ENCODE data around the gene TRMU. TPM values are rescaled to one million over a fixed set of nuclear protein-coding genes. Genes with fewer than 3 reads are reported as not detected.

Gene TRMU
- total and polyA plus RNA-seq, 4 donors = 22.5 to 64.4 (median 47.6) TPM

- no peaks in the 10 kb centered on the region for H3K27me3 ChIP-seq (ENCODE audit: control insufficient read depth, insufficient read depth, low read length)
- 93% methylated on average over 16 of the region's 23 CpGs for WGBS (ENCODE audit: insufficient coverage)
- H3K4me1 ChIP-seq (ENCODE audit: control insufficient read depth, insufficient read depth, low read length) = peaks cover 11% of the 10 kb centered on the region
- DNase-seq (ENCODE audit: low read depth in 4 of 6, low spot score in 6 of 6) = no peak
- H3K27ac ChIP-seq (ENCODE audit: low read depth, low read length) = no peak overlapping the region
- H3K36me3 ChIP-seq (ENCODE audit: control insufficient read depth, insufficient read depth, low read length) = peaks cover 79% of the 10 kb centered on the region
- no peak overlapping the region for H3K4me3 ChIP-seq (ENCODE audit: low read depth, low read length)
- H3K9me3 ChIP-seq (ENCODE audit: control insufficient read depth, insufficient read depth, low read length) = no peaks in the 10 kb centered on the region
These were observed 44.4 kb upstream of the TRMU start for GRCh38 chr22:46290843-46291785.

- no peak overlapping the region for H3K27ac ChIP-seq (ENCODE audit: low read depth, low read length)
- peaks cover 18% of the 10 kb centered on the region for H3K4me1 ChIP-seq (ENCODE audit: control insufficient read depth, insufficient read depth, low read length)
- no peak overlapping the region for H3K4me3 ChIP-seq (ENCODE audit: low read depth, low read length)
- H3K9me3 ChIP-seq (ENCODE audit: control insufficient read depth, insufficient read depth, low read length) = no peaks in the 10 kb centered on the region
- WGBS (ENCODE audit: insufficient coverage) = 92% methylated on average over 3 of the region's 3 CpGs
- peaks cover 71% of the 10 kb centered on the region for H3K36me3 ChIP-seq (ENCODE audit: control insufficient read depth, insufficient read depth, low read length)
- H3K27me3 ChIP-seq (ENCODE audit: control insufficient read depth, insufficient read depth, low read length) = no peaks in the 10 kb centered on the region
- DNase-seq (ENCODE audit: low read depth in 4 of 6, low spot score in 6 of 6) = no peak
These were observed 43.3 kb upstream of the TRMU start for GRCh38 chr22:46292173-46292572.

GRCh38 chr22:46292732-46293131, 42.8 kb upstream of the TRMU start:
- 92% methylated on average over 12 of the region's 14 CpGs for WGBS (ENCODE audit: insufficient coverage)
- peaks cover 66% of the 10 kb centered on the region for H3K36me3 ChIP-seq (ENCODE audit: control insufficient read depth, insufficient read depth, low read length)
- H3K4me3 ChIP-seq (ENCODE audit: low read depth, low read length) = no peak overlapping the region
- H3K4me1 ChIP-seq (ENCODE audit: control insufficient read depth, insufficient read depth, low read length) = peaks cover 21% of the 10 kb centered on the region
- DNase-seq (ENCODE audit: low read depth in 4 of 6, low spot score in 6 of 6) = no peak
- H3K27ac ChIP-seq (ENCODE audit: low read depth, low read length) = no peak overlapping the region
- H3K27me3 ChIP-seq (ENCODE audit: control insufficient read depth, insufficient read depth, low read length) = no peaks in the 10 kb centered on the region
- no peaks in the 10 kb centered on the region for H3K9me3 ChIP-seq (ENCODE audit: control insufficient read depth, insufficient read depth, low read length)

- peak in 2 of 6 donors; percentile 4 to 67 for DNase-seq (ENCODE audit: low read depth in 4 of 6, low spot score in 6 of 6)
- 69% methylated on average over 10 of the region's 11 CpGs for WGBS (ENCODE audit: insufficient coverage)
- Histone ChIP-seq H3K9me3 (ENCODE audit: control insufficient read depth, insufficient read depth, low read length) (no peaks in the 10 kb centered on the region), H3K4me3 (ENCODE audit: low read depth, low read length) (no peak overlapping the region), H3K27ac (ENCODE audit: low read depth, low read length) (peak overlapping the region; percentile 52), H3K4me1 (ENCODE audit: control insufficient read depth, insufficient read depth, low read length) (peaks cover 25% of the 10 kb centered on the region), H3K36me3 (ENCODE audit: control insufficient read depth, insufficient read depth, low read length) (peaks cover 58% of the 10 kb centered on the region), H3K27me3 (ENCODE audit: control insufficient read depth, insufficient read depth, low read length) (no peaks in the 10 kb centered on the region)
These were observed 41.8 kb upstream of the TRMU start for GRCh38 chr22:46293577-46294260.

GRCh38 chr22:46294784-46295183, 40.7 kb upstream of the TRMU start:
- peaks cover 48% of the 10 kb centered on the region for H3K36me3 ChIP-seq (ENCODE audit: control insufficient read depth, insufficient read depth, low read length)
- peaks cover 25% of the 10 kb centered on the region for H3K4me1 ChIP-seq (ENCODE audit: control insufficient read depth, insufficient read depth, low read length)
- no peaks in the 10 kb centered on the region for H3K9me3 ChIP-seq (ENCODE audit: control insufficient read depth, insufficient read depth, low read length)
- H3K27me3 ChIP-seq (ENCODE audit: control insufficient read depth, insufficient read depth, low read length) = no peaks in the 10 kb centered on the region
- no peak for DNase-seq (ENCODE audit: low read depth in 4 of 6, low spot score in 6 of 6)
- 78% methylated on average over 2 of the region's 2 CpGs for WGBS (ENCODE audit: insufficient coverage)
- no peak overlapping the region for H3K27ac ChIP-seq (ENCODE audit: low read depth, low read length)
- H3K4me3 ChIP-seq (ENCODE audit: low read depth, low read length) = no peak overlapping the region

GRCh38 chr22:46295277-46295971, 40.1 kb upstream of the TRMU start:
- peaks cover 25% of the 10 kb centered on the region for H3K4me1 ChIP-seq (ENCODE audit: control insufficient read depth, insufficient read depth, low read length)
- H3K27me3 ChIP-seq (ENCODE audit: control insufficient read depth, insufficient read depth, low read length) = no peaks in the 10 kb centered on the region
- no peaks in the 10 kb centered on the region for H3K9me3 ChIP-seq (ENCODE audit: control insufficient read depth, insufficient read depth, low read length)
- no peak overlapping the region for H3K4me3 ChIP-seq (ENCODE audit: low read depth, low read length)
- no peak overlapping the region for H3K27ac ChIP-seq (ENCODE audit: low read depth, low read length)
- H3K36me3 ChIP-seq (ENCODE audit: control insufficient read depth, insufficient read depth, low read length) = peaks cover 41% of the 10 kb centered on the region
- WGBS (ENCODE audit: insufficient coverage) = 57% methylated on average over 2 of the region's 4 CpGs
- no peak for DNase-seq (ENCODE audit: low read depth in 4 of 6, low spot score in 6 of 6)

GRCh38 chr22:46296257-46297150, 39.0 kb upstream of the TRMU start, which contains the start of gene GTSE1:
Gene GTSE1 (plus strand): TSS chr22:46296870. CDS start chr22:46297401, 531 bp downstream.
- Histone ChIP-seq H3K36me3 (ENCODE audit: control insufficient read depth, insufficient read depth, low read length) (peaks cover 31% of the 10 kb centered on the region), H3K4me3 (ENCODE audit: low read depth, low read length) (peak within 1 kb of the TSS; percentile 69), H3K4me1 (ENCODE audit: control insufficient read depth, insufficient read depth, low read length) (peaks cover 25% of the 10 kb centered on the region), H3K27me3 (ENCODE audit: control insufficient read depth, insufficient read depth, low read length) (no peaks in the 10 kb centered on the region), H3K9me3 (ENCODE audit: control insufficient read depth, insufficient read depth, low read length) (no peaks in the 10 kb centered on the region), H3K27ac (ENCODE audit: low read depth, low read length) (peak within 1 kb of the TSS; percentile 92)
- peak; percentile 94 to 99 (median 98) for DNase-seq (ENCODE audit: low read depth in 4 of 6, low spot score in 6 of 6)
- WGBS (ENCODE audit: insufficient coverage) = under 1% methylated on average over 76 of the region's 76 CpGs

- WGBS (ENCODE audit: insufficient coverage) = 3% methylated on average over 27 of the region's 32 CpGs
- peaks cover 23% of the 10 kb centered on the region for H3K36me3 ChIP-seq (ENCODE audit: control insufficient read depth, insufficient read depth, low read length)
- DNase-seq (ENCODE audit: low read depth in 4 of 6, low spot score in 6 of 6) = no peak
These were observed 38.2 kb upstream of the TRMU start for GRCh38 chr22:46297151-46297812.

More at GRCh38 chr22:46297151-46297812, 38.2 kb upstream of the TRMU start:
- H3K27me3 ChIP-seq (ENCODE audit: control insufficient read depth, insufficient read depth, low read length) = no peaks in the 10 kb centered on the region
- no peaks in the 10 kb centered on the region for H3K9me3 ChIP-seq (ENCODE audit: control insufficient read depth, insufficient read depth, low read length)
- H3K27ac ChIP-seq (ENCODE audit: low read depth, low read length) = no peak overlapping the region
- peak overlapping the region; percentile 69 for H3K4me3 ChIP-seq (ENCODE audit: low read depth, low read length)
- H3K4me1 ChIP-seq (ENCODE audit: control insufficient read depth, insufficient read depth, low read length) = peaks cover 25% of the 10 kb centered on the region
